HG03135 (cell line): Measurements from ENCODE around the gene GRK5.

Source experiments
- ATAC-seq: cut with Tn5 transposase; IDR thresholded peaks from one replicate; pipeline ENCODE4 v1.9.1; 2021; ENCODE audit warnings: mild to moderate bottlenecking, moderate library complexity; ENCODE audit not compliant: unreplicated experiment

Gene GRK5

GRCh38 chr10:119314061-119314460 is 106.7 kb downstream of the GRK5 start:
- ATAC-seq: no peak

DNA sequence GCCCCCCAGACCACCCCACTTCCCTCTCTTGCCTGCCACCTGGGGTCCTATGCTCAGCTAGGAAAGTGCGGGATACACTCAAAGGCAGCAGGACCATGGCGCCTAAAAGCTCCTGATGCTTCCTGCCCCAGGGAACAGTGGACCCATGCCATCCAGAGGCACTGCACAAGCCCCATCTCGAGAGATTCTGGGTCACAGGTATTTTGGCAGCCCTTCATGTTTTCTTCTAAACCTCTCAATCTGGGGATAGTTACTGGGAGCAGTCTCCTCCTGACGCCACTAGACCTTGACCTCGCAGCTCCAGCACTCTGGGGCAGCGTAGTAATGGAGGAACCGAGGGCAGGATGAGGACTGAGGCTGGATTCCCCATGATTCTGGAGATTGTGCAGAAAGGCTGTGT is 107.1 kb downstream of the GRK5 start:
- no peak for ATAC-seq

DNA sequence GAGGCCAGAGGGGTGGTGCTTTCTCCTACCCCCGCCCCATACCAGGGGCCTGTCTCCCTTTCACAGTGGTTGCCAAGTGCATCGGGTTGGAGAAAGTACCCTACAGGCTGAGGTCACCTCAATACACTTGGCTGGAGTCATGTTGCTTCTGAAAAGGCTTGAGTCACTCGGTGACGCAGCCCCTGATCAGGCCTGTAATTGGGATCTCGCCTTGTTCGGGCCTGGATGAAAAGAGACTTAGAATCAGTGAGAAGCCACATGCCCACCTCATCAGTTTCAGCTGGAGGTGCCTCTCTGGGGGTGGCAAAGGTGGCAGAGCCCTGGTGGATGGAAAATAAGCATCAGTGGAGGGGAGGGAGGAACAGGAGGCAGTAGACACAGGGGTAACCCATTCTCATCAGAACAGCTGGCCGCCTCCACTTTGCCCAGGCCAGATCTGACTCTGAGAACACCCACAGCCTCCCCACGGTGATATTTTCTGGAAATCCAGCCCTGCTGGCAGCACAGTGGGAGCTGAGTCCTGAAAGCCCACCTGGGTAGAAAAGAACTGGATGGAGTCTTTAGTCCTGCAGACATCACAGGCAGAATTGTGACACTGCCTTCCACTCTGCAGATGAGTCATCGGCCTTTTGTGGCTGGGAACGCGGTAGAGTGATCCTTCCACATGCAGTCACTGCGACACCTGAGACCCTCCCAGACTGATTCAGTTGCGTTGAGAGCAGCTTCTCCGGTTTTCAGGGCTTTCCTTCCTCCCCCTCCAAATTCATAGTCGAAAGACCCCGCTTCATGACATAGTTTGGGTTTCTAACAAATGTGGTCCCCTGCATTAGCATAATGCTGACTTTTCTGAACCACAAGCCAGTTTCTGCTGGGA is 108.0 kb downstream of the GRK5 start:
- ATAC-seq: peak; percentile 55

- ATAC-seq: no peak
These were observed 108.6 kb downstream of the GRK5 start for GRCh38 chr10:119316002-119316358.

DNA sequence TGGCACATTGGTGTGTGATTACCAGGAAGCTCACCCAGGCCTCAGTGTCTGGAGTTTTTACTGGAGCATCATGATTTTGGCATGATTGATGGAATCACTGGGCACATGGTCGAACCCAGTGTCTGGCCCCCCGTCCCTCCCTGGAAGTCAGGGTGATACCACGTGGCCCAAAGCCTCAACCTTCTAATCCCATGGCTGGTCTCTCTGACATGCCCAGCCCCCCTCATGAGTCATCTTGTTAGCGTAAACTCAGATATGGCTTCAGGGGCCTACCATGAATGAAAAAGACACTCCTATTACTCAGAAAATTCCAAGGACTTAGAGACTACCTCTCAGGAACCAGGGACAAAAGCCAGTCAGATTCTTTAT is 109.3 kb downstream of the GRK5 start:
- ATAC-seq: no peak

GRCh38 chr10:119318411-119319160 is 111.2 kb downstream of the GRK5 start:
- ATAC-seq: no peak

- ATAC-seq: no peak
These were observed 112.0 kb downstream of the GRK5 start for GRCh38 chr10:119319161-119319919.

DNA sequence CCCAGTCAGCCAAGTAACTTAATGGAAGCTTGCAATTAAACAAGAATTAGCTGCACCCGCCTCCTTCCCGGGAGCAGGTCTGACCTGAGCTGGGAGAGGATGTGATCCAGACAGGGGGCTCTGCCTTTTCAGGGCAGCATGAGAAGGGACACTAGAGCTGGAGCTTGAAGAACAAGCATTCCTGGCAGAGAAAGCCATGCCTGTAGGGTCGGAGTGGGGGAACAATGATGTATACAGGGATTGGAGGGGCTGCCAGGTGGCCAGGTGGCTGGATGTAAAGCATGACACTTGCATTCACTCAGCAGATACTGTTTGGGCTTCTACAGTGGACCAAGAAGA is 112.5 kb downstream of the GRK5 start:
- no peak for ATAC-seq

- ATAC-seq: no peak
These were observed 113.6 kb downstream of the GRK5 start for GRCh38 chr10:119320981-119321380.

- ATAC-seq: no peak
These were observed 116.0 kb downstream of the GRK5 start for GRCh38 chr10:119323085-119324016.

- no peak for ATAC-seq
These were observed 117.8 kb downstream of the GRK5 start for GRCh38 chr10:119325131-119325530.

DNA sequence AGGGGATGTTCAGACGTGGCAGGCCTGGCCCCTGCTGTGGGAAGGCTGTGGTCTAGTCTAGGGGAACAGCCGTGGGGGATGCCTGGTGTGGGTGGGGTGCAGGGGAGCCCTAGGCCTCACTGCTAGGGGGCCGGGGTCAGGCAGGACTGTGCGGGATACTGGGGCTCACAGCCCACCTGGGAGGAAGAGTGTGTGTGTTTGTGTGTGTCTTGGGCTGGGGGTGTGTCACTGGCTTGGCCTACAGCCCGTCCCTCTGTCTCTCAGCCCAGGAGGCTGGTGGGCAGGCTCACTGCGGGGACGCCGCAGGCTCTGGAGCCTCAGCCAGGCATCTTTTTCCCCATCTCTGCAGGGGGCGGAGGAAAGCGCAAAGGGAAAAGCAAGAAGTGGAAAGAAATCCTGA is 118.8 kb downstream of the GRK5 start:
- ATAC-seq: no peak

DNA sequence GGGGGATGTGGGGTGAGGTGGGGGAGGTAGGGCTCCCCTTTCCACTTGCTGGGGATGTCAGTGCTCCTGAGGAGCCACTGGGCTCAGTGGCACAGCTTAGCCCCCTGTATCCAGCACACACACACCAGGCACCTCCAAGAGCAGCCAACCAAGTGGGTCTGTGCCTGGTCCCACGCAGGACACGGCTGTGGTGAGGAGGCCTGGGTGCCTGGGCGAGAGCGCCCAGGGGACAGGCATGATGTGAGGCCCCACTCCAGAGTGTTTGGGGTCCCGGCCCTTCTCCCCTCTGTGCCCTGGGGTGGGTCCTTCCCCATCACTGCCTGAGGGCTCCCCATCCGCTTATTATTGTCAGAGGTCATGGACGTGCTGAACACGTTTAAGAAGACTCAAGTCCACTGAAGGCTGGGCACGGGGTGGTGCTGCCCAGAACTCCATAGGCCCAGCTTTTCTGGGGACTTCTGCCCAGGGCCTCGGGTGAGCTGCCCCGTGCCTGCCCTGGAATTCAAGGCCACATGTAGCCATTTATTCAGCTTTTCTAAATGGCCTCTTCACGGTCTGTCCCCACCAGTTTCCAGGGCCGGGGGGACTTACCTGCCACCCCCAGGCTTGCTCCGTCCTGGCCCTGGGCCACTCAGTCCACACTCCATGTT is 119.8 kb downstream of the GRK5 start:
- ATAC-seq: no peak

DNA sequence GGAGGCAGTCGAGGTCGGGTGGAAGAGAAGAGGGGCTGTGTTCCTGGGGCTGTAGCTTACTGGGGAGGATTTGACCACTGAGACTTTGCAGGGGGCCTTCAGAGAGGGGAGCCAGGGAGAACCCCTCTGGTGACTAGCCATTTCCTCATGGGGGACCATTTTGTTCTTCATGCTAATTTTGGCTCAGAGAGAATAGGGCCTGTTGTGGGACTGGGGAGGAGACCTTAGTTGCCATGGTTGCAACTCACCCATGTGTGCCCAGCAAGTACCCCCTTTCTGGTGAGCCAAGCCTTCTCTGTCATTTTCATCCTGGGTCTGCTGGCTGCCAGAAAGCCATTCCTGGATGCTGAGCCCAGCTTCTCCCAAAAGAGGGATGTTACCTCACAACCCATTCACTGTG is 120.9 kb downstream of the GRK5 start:
- no peak for ATAC-seq

DNA sequence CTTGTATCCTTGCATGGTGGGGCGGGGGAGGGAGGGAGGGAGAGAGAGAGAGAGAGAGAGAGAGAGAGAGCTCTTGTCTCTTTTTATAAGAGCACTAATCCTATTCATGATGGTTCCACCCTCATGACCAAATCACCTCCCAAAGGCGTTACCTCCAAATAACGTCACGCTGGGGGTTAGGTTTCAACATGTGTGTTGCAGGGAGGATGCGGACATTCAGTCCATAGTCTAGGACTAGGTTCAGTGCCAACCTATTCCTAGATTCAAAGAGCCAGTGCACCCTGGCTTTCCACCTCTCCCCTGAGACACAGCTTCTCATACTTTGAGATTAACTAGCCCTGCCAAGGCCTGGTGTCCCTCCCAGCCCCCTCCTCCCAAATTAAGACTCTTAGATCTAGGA is 123.0 kb downstream of the GRK5 start:
- ATAC-seq: no peak

GRCh38 chr10:119331061-119331460 is 123.7 kb downstream of the GRK5 start:
- ATAC-seq: no peak

DNA sequence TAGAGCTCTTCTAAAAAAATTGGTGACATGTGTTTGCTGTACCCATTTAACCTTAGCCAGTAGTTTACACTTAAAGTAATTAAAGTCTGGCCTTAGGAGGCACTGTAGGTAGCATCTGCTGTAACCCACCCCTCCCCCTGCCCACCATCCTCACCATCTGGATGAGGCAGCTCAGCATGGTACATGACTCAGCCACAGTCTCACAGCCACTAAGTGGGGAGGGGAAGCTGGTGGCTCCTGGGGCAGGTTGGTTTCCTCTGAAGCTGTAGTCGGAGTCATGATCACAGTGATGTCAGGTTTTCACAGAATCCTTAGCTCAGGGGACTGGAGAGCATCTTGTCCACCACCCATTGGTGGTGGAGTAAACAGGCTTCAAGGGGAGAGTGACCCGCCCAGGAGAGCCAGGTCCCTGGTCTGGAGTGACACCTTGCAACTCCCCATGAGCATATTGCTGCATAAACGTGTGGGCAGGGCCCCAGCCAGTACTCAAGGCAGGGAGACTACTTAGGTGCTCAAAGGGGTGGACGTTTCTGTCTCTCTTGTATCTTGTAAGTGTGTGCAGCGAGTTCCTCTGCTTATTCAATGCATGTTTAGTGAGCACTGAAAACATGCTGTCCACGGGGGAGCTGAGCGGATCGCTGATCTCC is 125.9 kb downstream of the GRK5 start:
- no peak for ATAC-seq

DNA sequence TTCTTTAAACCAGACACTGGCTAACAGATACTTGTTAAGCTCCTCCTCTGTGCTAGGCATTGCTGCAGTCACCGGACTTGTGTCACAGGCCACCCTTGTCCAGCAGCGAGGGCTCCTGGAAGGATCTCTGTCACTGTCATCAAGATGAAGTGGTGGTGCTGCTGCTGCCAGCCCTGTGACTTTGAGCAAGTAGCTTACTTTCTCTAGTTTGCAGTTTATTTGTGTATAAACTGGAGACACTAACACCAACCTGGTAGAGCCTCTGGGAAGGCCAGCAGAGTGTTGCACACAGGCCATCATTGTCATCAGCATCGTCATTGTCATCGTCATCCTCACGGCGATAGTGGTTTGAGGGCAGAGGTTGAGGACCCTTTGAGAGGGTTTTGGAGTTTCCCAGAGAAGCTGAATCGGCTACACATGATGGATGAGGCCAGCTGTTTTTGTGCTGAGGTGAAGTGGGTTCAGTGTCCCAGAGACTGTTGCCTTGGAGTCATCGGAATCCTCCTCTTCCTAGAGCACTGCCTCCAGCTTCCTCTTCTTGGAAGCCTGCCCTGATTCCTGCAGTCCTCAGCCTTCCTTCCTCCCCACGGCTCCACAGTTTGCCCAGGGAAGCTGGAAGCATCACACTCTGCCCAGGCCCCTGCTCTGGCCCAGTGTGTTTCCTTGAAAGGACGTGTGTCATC is 128.4 kb downstream of the GRK5 start:
- no peak for ATAC-seq

DNA sequence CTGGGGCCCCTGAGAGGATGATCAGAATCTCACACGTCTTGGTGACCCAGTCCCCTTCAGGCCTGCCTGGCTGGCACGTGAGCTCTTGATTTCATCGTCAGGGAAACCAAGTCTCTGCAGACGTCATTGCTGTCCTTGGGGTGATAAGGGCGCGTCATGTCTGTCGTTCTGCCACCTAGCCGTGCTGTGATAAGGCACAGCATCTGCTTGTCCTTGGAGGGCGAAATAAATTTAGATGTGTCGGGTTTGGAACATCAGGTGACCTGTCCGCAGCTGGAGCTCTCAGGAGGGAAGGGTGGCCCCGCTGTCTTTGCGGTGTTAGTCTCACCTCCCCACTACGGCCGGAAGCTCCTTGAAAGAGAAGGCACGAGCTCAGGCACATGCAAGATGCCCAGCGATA is 129.2 kb downstream of the GRK5 start:
- no peak for ATAC-seq
